Cardiac fibroblast (primary cell): ENCODE results near the gene KCNMA1.

Experiments
- DNase-seq, 2 donors: peaks; one replicate each; pipeline versions ENCODE4 v3.0.0 to v3.0.0-alpha.2; 2010; ENCODE audit warnings: low read depth in 2 of 2
- H3K4me3 ChIP-seq, 2 donors: replicated peaks in 1 of 2; 1 replicate in 1 of 2; 2 replicates in 1 of 2; pipeline ENCODE4 v1.5.1; 2011; ENCODE audit warnings: low read depth in 2 of 2, low read length in 2 of 2, mild to moderate bottlenecking in 2 of 2, moderate library complexity in 1 of 2
- TF ChIP-seq, protein P1 (sequence below): IDR thresholded peaks from one replicate; pipeline ENCODE4 v1.5.1; 2011; ENCODE audit warnings: low read depth, mild to moderate bottlenecking, low read length, inconsistent platforms

Gene KCNMA1

DNA sequence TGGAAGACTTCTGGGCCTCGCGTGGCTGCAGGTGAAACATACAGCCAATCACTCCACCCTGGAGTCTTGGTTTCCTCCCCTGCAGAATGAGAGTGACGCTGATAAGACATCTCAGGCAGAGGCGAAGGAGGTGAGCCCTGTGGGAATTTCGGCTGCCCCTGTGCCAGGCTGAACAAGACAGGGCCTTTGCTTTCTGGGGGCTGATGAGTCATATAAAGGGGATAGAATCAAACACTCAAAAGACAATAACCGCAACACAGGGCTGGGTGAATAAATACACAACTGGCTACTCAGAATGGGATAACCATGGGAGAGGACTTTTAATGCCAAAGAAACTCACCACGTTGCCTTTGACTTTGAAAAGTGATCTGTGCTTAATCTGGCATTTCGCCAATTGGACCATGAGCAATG is 143.8 kb downstream of the KCNMA1 start:
- DNase-seq, result no peak
- TF ChIP-seq, protein P1, sequence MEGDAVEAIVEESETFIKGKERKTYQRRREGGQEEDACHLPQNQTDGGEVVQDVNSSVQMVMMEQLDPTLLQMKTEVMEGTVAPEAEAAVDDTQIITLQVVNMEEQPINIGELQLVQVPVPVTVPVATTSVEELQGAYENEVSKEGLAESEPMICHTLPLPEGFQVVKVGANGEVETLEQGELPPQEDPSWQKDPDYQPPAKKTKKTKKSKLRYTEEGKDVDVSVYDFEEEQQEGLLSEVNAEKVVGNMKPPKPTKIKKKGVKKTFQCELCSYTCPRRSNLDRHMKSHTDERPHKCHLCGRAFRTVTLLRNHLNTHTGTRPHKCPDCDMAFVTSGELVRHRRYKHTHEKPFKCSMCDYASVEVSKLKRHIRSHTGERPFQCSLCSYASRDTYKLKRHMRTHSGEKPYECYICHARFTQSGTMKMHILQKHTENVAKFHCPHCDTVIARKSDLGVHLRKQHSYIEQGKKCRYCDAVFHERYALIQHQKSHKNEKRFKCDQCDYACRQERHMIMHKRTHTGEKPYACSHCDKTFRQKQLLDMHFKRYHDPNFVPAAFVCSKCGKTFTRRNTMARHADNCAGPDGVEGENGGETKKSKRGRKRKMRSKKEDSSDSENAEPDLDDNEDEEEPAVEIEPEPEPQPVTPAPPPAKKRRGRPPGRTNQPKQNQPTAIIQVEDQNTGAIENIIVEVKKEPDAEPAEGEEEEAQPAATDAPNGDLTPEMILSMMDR, result no peak
- H3K4me3 ChIP-seq, result no peak overlapping the region

DNA sequence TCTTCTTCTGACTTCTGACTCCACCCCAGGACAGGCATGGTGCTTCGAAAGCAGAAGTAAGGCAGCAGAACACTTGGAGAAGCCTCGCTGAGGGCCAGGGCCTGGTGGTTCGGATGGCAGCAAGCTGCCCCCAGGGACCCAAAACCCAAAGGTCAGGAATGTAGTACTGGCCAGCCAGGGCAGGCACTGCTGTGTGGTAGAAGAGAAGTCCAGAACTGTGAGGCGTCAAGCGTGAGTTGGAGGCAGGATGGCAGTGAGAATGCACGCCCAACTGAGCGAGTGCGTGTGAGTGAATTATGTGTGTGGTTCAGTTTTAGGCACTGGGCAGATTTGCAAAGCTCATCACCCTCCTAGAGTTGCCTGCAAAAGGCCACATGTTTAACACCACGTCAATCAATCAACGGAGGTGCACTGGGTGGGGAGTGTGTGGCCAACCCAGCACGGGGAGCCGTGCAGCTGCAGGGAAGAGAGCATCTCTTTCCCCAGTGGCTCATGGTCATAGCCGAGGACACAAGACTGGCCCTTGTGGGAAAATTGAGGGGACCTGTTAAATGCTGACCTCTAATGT is 144.3 kb downstream of the KCNMA1 start:
- no peak overlapping the region for H3K4me3 ChIP-seq
- TF ChIP-seq, protein P1, result no peak
- no peak for DNase-seq

DNA sequence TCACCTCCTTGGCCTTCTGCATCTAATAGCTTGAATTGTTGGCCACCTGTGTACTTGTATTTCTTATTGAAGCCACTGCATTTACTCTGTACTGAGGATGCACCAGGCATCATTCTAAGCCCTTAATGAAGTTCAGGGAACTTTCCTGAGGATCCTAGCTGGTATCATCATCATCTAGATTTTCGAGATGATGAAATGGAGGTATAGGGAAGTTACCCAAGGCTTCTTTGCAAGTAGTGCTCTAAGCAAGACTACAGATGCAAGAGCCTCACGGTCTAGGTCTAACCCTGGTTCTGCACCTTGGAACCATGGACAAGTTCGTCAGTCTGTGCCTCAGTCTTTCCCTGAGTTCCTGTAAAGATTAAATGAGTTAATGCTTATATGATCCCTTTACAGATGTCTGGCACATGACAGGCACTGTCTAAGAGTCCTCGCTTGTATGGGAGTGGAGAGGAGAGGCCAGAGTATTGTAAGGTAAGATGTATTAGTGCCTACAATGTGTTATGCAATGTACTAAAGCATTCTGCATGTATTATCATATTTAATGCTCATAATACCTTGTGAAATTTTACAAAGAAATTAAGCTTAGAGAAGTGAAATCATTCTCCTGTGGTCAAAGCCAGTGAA is 145.1 kb downstream of the KCNMA1 start:
- no peak for DNase-seq
- TF ChIP-seq, protein P1, result no peak
- H3K4me3 ChIP-seq, result no peak overlapping the region

DNA sequence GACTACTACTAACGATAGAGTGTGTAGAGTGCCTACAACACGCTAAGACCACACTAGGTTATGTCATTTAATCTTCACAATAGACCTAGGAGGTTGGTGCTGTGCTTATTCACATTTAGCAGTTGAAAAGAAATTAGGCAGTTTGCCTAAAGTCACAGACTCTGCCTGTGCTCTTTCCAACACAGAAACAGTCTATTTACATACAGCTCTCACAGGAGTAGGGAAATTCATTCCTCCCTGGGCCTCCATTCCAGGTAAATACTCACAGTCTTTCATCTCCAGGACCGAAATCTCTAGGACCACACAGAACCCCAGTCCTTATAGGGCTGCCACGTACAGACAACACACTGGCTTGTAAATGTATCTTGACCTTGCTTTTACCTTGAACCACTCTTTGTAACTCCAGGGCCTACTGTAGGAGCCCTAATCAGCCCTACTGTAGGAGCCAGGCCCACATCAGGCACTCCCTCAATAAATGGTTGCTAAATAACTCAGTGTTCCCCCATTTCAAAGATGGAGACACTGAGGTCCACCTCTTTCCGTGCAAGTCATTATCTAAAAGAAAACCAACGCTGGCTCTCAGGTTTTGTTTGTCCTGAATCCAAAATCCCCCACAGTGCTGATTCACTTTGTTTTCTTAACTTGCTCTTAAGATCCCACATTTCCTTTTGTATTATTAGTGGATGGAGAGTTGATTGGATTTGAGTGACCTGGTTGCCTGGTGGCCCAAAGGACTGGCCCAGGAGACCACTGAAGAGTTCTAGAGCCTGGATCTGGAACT is 146.9 kb downstream of the KCNMA1 start:
- DNase-seq, result peak in 1 of 2 donors; percentile 62
- TF ChIP-seq, protein P1, result no peak
- H3K4me3 ChIP-seq, result no peak overlapping the region

DNA sequence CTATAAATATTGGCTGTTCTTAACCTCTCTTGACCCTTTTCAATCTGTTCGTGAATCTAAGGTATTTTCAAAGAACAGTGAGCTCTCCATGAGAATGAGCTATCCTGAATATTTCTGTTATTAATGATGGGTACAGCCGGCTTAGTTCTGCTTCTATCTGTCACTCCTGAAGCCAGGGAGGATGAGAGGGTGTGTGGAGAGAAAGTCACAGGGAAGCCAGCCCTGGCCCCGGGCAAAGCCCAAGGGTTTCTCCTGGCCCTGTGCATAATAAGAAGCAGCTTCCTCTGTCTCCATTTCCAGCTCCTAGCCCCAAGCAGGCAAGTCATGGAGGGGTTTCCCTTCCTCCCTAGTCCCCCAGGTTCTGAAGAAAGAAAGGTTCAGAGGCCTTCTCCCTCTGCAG is 151.1 kb downstream of the KCNMA1 start:
- H3K4me3 ChIP-seq, result no peak overlapping the region
- TF ChIP-seq, protein P1, result no peak
- no peak for DNase-seq

DNA sequence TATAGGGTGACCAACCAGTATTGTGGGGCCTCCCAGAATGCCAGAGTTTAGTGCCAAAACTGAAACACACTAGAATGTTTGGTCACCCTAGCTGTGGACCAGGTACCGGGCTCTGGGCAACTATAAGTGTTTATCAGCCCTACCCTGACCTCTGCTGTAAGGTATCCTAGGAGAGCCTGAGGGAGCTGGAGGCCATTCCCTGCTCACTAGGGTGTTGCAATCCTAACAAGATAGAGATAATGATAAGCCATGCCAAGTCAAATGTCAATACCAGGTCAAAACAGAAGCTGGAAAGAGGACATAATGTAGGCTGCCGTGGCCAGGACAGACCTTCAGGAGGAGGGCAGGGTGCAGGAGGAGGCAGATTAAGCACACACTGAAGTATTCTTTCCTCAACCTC is 151.8 kb downstream of the KCNMA1 start:
- TF ChIP-seq, protein P1, result no peak
- H3K4me3 ChIP-seq, result no peak overlapping the region
- DNase-seq, result no peak
